GM19455 (cell line): ENCODE results near the gene DNAJC1.

Experiments used
- ATAC-seq: cut with Tn5 transposase; IDR thresholded peaks from one replicate; pipeline ENCODE4 v1.9.1; 2021; ENCODE audit not compliant: unreplicated experiment

Gene DNAJC1

GRCh38 chr10:22010539-22010938 is 7.0 kb upstream of the DNAJC1 start:
- ATAC-seq = no peak

DNA sequence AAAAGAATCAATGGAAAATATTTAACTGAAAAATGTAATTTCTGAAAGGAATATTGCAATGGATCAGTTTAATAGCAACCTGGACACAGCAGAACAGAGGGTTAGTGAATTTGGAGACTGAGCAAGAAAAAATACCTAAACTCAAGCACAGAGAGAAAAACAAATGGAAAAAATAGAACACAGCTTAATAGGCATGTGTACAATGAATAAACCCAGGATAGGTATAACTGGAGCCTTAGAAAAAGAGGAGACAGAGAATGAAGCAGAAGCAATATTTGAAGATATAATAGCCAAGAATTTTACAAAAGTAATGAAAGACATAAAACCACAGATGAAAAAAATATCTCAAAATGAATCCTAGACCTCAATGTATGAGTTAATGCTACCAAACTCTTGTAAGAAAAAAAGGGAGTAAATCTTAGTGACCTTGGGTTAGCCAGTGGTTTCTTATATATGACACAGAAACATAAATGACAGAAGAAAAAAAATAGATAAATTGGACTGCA is 2.9 kb upstream of the DNAJC1 start:
- no peak for ATAC-seq

- no peak for ATAC-seq
Measured at GRCh38 chr10:22005763-22006162, 2.2 kb upstream of the DNAJC1 start.

GRCh38 chr10:22003964-22004281 is 393 bp upstream of the DNAJC1 start:
- ATAC-seq = peak; percentile 1

- peak; percentile 20 for ATAC-seq
Measured at GRCh38 chr10:22002591-22003176, 846 bp downstream of the DNAJC1 start.

DNA sequence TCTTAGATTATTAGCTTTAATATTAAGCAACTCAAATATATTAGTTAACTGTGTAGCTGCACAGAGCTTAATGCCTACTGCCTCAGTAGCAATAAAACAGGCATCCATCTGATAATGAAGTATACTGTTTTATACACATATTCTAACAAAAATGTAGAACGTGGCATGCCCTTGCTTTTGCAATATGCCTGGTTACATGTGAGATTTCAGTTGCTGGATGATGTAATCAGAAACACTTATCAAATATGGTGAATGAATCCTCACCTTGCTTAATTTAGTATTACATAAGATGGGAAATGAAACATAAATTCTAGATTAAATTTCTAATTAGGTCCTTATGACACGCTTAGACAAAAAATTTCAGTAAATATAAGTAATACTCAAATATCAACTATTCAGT is 8.0 kb downstream of the DNAJC1 start:
- ATAC-seq = no peak

DNA sequence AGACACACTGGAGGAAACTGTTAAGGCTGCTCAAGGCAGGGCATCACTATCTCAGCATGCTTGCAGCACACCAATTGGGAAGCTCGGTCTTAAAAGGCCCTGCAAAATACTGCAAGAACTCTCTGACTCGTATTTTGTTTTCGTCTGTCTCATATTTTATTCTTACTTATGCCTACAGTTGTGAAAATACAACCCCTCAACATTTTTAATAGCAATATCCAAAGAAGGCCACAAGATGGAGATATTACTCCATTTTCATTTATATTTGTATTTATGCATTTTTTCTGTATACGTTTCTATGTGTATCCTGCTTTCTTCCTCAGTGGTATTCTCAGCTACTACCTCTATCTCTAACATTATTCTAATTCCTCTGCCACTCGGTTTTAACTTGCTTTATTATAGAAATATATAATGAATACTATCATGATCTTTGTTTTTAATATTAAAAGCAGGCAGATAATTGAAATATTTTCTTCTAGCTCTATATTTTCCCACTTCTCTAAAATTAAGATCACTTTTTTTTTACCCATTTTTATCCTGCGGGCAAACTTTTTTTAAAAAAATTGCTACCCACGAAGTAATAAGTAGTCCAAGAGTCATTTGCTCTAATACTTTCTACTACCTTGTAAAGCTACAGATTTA is 10.0 kb downstream of the DNAJC1 start:
- no peak for ATAC-seq

DNA sequence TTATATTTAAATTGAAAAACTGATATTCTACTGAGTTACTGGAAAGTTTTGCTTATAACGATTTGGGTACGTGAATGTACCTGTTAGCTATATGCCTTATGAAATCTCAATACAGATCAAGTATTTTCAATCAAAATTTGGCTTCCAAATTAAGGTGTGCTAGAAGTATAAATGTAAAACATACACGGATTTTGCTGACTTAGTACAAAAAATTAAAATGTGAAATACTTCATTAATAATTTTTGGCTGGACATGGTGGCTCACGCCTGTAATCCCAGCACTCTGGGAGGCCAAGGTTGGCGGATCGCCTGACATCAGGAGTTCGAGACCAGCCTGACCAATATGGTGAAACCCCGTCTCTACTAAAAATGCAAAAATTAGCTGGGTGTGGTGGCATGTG is 11.7 kb downstream of the DNAJC1 start:
- no peak for ATAC-seq

GRCh38 chr10:21990449-21990848 is 13.1 kb downstream of the DNAJC1 start:
- ATAC-seq = no peak

DNA sequence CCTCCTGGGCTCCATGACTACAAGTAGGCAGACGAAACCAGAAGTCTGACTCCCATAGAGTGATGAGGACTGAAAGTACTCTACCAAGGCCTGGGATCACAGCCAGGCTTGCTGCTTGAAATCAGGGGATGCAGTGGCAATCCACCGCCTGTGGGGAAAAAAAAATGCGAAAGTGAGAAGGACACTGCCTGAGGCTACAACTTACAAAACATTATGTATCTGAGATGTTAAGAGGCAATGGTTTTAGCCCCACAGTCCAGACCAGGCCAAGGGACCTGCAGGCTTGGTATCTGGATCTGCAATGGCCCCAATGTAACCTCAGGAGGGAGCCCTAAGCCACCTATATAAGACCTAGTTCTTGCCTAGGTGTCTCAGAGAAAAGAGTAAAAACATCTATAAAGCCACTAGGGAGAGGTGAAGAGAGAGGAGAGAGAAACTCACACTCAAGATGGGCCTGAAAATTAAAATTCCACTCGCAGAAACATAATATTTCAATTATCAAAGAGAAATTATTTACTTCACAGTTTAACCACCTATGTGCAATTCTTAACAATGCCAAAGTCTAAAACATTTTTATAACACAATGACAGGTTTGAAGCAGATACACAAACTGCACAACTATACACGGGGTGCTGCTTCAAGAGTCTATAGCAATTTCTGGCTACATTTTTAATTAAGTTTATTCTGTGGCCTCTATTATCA is 13.9 kb downstream of the DNAJC1 start:
- ATAC-seq = peak; percentile 81

DNA sequence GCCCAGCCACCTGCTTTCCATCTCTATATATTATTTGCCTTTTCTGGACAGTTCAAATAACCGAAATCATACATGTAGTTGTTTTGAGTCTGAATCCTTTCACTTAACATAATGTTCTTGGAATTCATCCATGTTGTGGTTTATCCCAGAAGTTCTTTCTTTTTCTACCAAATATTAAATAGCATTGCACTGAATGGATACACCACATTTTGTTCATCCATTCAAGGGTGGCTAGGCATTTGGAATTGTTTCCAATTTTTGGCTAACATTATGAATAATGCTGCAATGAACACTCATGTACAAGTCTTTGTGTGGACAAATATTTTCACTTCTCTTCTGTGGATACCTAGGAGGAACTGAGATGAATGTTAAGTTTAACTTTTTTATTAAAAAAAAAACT is 18.0 kb downstream of the DNAJC1 start:
- no peak for ATAC-seq

GRCh38 chr10:21981118-21981517 is 22.4 kb downstream of the DNAJC1 start:
- no peak for ATAC-seq

DNA sequence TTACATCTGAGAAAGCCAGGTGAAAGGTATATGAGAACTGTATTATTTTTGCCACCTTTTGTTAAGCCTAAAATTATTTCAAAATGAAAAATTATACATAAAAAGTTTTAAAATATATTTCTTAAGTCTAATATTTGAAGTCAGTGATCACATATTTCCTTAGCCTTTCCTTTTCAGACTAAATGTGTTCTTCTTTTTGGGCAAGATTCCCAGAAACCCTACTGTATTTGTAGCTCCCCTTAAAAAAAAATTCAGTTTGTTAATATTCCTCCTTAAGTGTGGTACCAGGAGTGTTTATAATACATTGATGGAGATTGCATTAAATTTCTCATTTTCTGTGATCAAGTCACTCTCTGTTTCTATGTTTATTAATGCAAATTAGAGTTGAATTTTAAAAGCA is 22.8 kb downstream of the DNAJC1 start:
- ATAC-seq = no peak

DNA sequence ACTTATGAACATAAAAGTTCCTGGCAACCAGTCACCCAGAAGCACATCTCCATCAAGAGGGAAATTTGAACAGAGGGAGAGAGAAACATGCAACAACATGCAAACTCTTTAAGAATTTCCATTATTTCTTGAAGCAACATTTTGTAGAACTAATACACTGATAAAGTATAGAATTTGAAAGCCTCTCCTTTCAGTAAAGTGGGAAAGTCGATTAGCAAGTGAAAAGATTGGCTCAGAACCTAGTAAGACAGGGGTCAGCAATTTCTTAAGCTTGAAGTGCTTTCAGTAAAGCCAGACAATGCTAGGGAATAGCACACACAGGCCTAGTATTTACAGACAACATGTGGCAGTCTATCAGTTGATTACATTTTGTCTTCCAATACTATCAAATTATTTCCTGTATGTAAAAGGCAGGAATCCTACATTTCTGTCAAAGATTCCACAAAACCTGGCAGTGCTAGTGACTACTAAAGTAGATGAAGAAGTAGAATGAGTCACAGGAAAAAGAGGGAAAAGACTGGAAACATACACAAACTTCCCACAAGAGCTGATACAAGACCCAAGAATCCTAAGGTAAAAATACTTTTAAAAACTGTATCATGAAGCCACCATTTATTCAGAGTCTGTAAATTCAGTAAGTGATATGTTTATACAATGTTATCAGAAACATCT is 25.2 kb downstream of the DNAJC1 start:
- ATAC-seq = no peak

DNA sequence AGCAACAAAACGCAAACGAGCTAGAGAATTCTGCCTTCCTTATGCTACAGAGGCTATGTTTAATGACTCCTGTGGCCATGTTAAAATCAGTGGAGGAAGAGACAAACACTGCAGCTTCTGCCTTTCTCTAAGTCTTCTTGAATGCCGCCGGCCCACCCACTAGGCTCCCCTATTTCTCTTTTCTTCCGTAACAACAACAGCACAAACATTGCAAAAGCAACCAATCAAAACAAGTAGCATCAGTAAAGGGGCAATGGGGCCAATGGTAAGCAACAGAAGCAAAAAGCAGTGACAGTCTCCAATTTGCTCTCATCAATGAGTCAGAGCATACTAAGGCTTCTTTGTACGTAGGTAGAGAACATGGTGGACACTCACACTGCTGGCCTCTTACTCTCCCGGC is 26.8 kb downstream of the DNAJC1 start:
- no peak for ATAC-seq

DNA sequence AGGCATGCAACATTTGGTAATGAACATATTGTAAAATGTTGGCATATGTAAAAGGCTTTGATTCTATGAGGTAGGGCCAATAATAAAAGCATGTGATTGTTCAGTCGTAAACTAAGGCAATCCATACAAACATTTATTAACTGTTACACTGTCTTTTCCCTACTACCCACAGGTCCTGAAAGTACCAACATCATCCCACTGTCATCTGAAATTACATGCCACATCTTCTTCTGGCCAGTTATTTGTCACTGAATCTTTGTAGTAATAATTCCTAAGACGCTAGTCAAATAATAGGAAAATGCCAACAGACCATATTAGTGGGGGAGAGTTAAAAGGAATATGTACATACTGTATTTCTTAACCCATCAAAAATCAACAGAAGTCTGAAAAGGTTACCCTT is 27.2 kb downstream of the DNAJC1 start:
- no peak for ATAC-seq

DNA sequence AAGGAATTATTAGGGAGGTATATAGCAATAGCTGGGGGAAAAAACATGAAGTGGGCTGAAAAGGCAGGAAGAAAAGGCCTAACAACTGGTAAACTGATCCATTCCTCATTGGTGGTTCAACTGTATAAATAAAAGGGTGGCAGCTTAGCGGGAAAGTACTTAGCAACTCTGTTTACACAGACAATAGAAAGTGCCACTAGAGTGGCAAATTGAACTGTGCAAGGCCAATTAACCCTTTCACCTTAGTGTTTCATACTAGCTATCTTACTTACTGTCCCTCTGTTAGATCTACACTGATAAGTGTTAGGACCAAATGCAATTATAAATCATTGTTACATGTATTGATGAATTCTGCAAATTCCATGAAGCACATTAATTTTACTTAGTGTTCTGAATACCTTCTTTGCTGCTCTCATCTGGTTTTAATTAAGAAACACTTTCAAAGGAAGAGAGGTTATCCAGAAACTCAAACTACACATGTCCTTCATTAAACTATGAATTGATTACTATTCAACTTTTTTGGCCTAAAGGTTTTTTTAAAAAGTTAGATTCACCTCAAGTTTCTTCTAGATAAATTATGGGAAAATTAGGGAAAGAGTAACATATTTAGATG is 28.0 kb downstream of the DNAJC1 start:
- no peak for ATAC-seq

- ATAC-seq = no peak
Measured at GRCh38 chr10:21972584-21972983, 30.9 kb downstream of the DNAJC1 start.

DNA sequence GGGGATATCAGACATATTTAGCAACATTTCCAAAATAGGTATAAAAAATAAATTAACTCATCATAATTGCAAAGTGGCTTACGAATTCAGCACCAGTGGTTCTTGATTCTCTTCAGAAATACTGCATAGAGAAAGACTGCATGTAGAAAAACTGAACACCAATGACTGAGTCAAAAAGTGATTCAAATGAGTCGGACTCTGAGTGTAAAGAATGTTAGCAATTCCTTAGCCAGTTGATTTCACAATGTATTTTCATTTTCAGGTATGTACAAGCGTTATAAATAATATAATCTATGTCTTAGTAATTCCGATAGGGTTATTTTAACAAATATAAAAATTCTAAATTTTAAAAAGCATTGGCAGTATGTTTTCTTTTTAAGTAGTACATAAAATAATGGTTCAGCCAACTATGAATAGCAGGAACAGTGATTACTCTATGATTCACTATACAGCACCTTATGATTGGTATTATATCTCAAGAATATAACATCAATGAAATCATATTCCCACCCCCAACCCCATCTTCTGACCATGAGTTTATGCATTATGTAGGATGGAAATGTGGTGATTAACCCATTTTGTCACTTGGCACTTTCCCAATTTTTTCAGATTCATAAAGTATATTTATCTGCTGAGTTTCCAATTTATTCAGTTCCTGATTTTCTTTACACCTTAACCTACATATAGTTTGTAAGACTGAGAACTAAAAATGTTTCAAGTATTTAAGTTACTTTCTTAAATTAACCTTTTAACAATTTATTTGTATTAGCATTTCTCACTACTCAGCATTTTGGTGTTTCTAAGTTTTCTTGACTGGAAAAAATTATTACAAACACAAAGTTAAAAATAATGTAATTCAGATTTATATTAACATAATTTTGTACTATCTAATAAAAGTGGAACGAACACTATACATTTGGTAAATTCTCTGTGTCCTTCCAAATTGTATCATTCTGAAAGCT is 33.9 kb downstream of the DNAJC1 start:
- ATAC-seq = no peak

DNA sequence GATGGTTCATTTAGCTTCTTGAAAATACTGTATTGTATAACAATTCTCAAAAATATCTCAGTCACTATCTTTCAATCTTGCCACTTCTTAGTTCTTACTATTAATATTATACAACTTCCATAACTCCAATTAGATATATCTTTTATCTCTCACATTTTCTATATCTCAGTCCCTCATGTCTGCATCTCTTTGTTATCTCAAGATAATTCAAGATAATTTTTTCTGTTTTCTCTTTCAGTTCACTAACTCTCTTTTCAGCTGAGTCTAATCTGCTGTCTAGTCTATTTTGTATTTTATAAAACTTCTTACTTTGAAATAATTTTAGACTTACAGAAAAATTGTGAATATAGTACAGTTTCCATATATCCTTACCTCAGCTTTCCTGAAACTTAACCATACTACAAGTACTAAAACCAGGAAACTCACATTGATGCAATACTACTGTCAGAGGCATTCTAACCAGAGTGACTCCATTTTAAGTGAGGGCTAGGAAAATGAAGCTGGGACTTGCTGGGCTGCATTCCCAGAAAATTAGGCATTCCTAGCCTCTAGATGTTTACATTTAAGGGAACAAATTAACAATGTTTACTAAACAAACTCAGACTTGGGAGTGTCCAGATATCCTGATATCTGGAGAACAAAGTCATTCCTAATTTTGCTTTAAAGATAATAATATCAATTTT is 38.4 kb downstream of the DNAJC1 start:
- ATAC-seq = no peak
